Activated T-cell treated with anti-CD3 and anti-CD28 coated beads, Interleukin-2, amount 50 U/mL, for 72 hours (primary cell): ENCODE measurements around the gene ABR. TPM values are rescaled to one million over a fixed set of nuclear protein-coding genes. Genes with fewer than 3 reads are reported as not detected.

Experiments
- ATAC-seq, 2 donors: fragments of 150-1000 bp; cut with Tn5 transposase; replicated peaks in 1 of 2; 2 replicates each; pipeline ENCODE4 v1.10.0; 2021; ENCODE audit warnings: moderate library complexity in 2 of 2, mild to moderate bottlenecking in 1 of 2
- DNase-seq, 2 donors: peaks; one replicate each; pipeline ENCODE4 v3.0.0; 2021 to 2022; ENCODE audit warnings: mixed read lengths in 1 of 2
- H3K27ac Mint-ChIP-seq: one replicate; pipeline ENCODE4 v1.8.0; 2022; ENCODE audit warnings: mild to moderate bottlenecking, moderate library complexity, mixed read lengths
- H3K27me3 Mint-ChIP-seq: one replicate; pipeline ENCODE4 v1.8.0; 2022; ENCODE audit warnings: low read depth, mixed read lengths
- H3K36me3 Mint-ChIP-seq, 2 donors: one replicate each; pipeline ENCODE4 v1.8.0; 2022; ENCODE audit warnings: mixed read lengths in 2 of 2, mild to moderate bottlenecking in 1 of 2; ENCODE audit not compliant: insufficient read depth in 2 of 2
- H3K4me1 Mint-ChIP-seq: one replicate; pipeline ENCODE4 v1.8.0; 2022; ENCODE audit warnings: low read depth, mixed read lengths
- H3K4me3 Mint-ChIP-seq, 2 donors: one replicate each; pipeline ENCODE4 v1.8.0; 2022; ENCODE audit warnings: mild to moderate bottlenecking in 2 of 2, mixed read lengths in 2 of 2, moderate library complexity in 2 of 2
- H3K9me3 Mint-ChIP-seq, 2 donors: one replicate each; pipeline ENCODE4 v1.8.0; 2022; ENCODE audit warnings: mixed read lengths in 2 of 2
- total RNA-seq, 2 donors: library from RNA; stranded (reverse); gene quantifications; one replicate each; pipeline ENCODE4 v1.2.3, GENCODE V29; 2022

Gene ABR
- total RNA-seq, 2 donors from 2014 or later = 65.8 to 70.8 TPM

DNA sequence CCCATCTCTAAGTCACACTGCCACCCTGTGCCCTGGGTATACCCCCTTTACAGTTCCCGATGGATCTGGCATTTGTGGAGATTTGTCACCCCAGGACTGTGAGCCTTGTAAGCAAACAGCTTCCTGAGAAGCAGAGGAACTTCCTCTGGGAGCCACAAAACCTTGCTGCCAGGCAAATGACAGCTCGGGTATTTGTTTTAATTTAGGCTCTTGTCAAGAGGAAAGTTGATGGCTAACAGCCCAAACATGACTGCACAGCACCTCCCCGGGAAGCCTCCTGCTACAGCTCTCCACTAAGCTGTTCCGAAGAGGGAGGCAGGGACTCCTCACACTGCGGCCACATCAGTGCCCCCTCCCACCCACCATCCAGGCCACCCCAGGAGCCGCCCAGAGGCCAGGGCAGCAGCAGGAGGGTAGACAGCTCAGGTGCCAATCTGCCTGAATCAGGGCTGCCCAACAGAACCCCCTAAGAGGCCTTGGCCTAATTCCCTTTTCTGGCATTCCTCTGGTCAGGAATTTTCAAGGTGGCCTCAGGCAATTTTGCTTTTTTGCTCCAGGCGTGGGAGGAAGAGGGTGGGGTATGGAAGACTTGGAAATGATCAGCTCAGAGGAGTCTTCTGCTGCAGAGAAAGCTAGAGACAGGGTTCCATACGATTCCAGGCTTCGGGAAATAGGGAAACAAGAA is 2.6 kb downstream of the ABR start:
- no peak overlapping the region for H3K4me3 Mint-ChIP-seq
- H3K27ac Mint-ChIP-seq = no peak overlapping the region
- DNase-seq = no peak

DNA sequence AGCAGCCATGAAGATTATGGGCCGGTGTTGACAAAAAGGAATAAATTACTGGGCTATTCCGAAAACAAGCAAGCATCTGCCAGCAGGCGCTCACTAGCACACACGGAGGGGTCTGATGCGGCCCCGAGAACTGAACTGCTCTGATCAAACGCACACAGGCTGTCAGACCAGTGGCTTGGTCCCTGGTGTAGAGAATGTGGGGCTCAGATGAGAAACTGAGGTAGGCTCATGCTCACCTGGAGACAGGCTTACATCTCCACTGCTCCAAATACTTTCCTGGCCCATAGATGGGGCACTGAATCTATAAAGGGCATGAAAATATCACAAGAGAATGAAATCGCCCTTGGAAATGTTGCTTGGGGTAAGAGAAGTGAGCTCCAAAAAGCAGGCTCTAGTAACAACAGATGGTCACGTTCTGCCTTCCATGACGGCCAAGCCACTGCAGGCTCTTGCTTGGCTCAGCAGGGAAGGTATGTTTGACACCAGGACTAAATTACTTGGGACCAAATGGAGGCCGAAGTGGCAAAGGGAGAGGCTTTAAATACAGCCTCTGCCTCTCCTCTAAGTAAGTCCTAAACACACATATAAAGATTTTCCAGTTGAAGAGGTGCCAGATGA is 5.4 kb downstream of the ABR start:
- H3K9me3 Mint-ChIP-seq = no peaks in the 10 kb centered on the region
- H3K36me3 Mint-ChIP-seq = no peaks in the 10 kb centered on the region
- no peak for ATAC-seq
- no peaks in the 10 kb centered on the region for H3K4me1 Mint-ChIP-seq
- no peak overlapping the region for H3K27ac Mint-ChIP-seq
- no peak overlapping the region for H3K4me3 Mint-ChIP-seq
- DNase-seq = no peak
- H3K27me3 Mint-ChIP-seq = no peaks in the 10 kb centered on the region

More for the DNA sequence above, 2.6 kb downstream of the ABR start:
- no peaks in the 10 kb centered on the region for H3K9me3 Mint-ChIP-seq
- H3K4me1 Mint-ChIP-seq = no peaks in the 10 kb centered on the region
- no peaks in the 10 kb centered on the region for H3K36me3 Mint-ChIP-seq
- H3K27me3 Mint-ChIP-seq = no peaks in the 10 kb centered on the region
- no peak for ATAC-seq

DNA sequence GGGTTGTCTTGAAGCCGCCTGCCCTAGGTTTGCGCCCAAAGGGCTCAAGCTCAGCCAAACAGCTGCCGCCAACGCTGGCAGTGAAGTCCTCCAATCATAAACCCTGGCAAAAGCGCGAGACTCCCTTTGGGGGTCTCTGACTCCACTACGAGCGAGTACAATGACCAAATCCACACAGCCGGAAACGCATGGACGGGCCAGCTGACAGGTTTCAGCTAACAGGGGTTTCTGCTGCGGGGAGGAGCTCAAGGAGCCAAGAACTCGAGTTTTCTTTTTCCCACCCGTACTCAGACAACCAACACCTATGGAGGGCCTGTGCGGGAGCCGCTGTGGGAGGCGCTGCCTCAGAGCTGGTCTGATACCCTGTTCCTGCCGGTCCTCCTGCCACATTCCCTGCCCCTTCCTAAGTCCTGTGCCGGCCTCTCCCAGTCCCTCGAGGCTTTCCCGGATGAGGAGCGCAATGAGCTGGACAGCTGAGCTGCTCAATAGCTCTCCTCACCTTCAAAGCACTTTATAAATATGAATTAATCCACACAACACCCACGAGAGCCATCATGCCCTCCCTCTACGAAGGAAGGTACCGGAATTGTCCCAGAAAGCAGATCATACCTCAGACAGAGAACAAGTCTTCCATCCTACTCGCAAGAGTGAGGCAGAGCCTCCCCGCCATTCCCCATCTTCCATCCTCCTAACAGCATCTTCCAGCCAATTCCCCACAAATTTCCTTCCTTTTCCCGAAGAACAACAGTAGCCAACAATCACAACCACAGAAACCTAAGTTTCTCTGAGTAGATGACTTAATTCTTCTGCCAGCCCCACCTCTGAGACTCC is 6.1 kb downstream of the ABR start:
- Mint-ChIP-seq H3K36me3 (no peaks in the 10 kb centered on the region), H3K27me3 (no peaks in the 10 kb centered on the region), H3K27ac (no peak overlapping the region), H3K9me3 (no peaks in the 10 kb centered on the region), H3K4me1 (no peaks in the 10 kb centered on the region), H3K4me3 (no peak overlapping the region)
- ATAC-seq = no peak
- DNase-seq = no peak

DNA sequence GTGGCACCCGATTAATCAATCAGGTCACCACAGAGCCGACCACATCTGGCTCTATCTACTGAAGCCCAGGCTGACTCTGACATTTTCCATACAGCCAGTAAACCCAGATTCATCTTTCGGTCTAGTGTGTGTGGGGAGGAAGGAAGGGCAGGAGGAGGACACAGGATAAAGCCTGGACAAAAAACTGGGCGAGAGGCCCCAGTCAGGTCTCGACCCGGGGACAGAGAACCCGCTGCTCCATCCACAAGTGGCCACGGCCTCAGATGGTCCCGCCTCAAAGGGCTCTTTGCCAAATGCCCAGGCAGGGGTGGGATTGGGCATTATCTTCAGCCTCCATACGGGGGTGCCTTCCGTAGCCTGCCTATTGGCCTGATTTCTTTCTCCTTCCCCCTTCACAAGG is 7.8 kb downstream of the ABR start:
- Mint-ChIP-seq H3K4me3 (no peak overlapping the region), H3K27ac (no peak overlapping the region), H3K36me3 (no peaks in the 10 kb centered on the region), H3K4me1 (no peaks in the 10 kb centered on the region), H3K9me3 (no peaks in the 10 kb centered on the region), H3K27me3 (no peaks in the 10 kb centered on the region)
- DNase-seq (no peak), ATAC-seq (no peak)

GRCh38 chr17:1170739-1171138 is 9.0 kb downstream of the ABR start:
- DNase-seq = no peak
- H3K36me3 Mint-ChIP-seq = no peaks in the 10 kb centered on the region
- H3K27me3 Mint-ChIP-seq = no peaks in the 10 kb centered on the region
- H3K4me3 Mint-ChIP-seq = no peak overlapping the region
- no peaks in the 10 kb centered on the region for H3K9me3 Mint-ChIP-seq
- H3K27ac Mint-ChIP-seq = no peak overlapping the region
- no peak for ATAC-seq
- no peaks in the 10 kb centered on the region for H3K4me1 Mint-ChIP-seq

DNA sequence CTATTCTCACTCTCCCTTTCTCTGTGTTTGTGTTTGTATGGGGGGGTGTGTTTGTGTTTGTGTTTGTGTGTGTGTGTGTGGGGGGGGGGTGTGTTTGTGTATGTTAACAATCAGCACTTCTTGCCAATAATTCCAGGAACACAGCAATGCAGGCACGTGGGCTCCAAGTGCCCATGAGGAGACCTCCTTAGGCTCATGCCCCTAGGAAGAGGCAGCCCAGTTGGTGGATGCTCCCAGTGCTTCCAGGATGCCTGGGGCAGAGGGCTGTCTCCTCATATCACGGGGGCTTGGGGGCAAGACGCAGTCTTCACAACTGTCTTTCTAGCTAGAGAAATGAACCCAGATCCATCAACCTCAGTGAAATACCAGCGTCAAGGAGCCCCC is 9.9 kb downstream of the ABR start:
- H3K4me1 Mint-ChIP-seq = no peaks in the 10 kb centered on the region
- no peak overlapping the region for H3K4me3 Mint-ChIP-seq
- no peak for DNase-seq
- no peak for ATAC-seq
- no peaks in the 10 kb centered on the region for H3K36me3 Mint-ChIP-seq
- H3K9me3 Mint-ChIP-seq = no peaks in the 10 kb centered on the region
- no peaks in the 10 kb centered on the region for H3K27me3 Mint-ChIP-seq
- no peak overlapping the region for H3K27ac Mint-ChIP-seq

- DNase-seq = no peak
- Mint-ChIP-seq H3K27me3 (no peaks in the 10 kb centered on the region), H3K4me1 (no peaks in the 10 kb centered on the region), H3K9me3 (no peaks in the 10 kb centered on the region), H3K36me3 (no peaks in the 10 kb centered on the region), H3K4me3 (no peak overlapping the region), H3K27ac (no peak overlapping the region)
- no peak for ATAC-seq
Observed at GRCh38 chr17:1169221-1169928, 10.4 kb downstream of the ABR start.

- DNase-seq = no peak
- Mint-ChIP-seq H3K36me3 (no peaks in the 10 kb centered on the region), H3K4me3 (no peak overlapping the region), H3K9me3 (no peaks in the 10 kb centered on the region), H3K27ac (no peak overlapping the region), H3K27me3 (no peaks in the 10 kb centered on the region), H3K4me1 (no peaks in the 10 kb centered on the region)
- ATAC-seq = no peak
Observed at GRCh38 chr17:1168533-1169220, 11.1 kb downstream of the ABR start.

DNA sequence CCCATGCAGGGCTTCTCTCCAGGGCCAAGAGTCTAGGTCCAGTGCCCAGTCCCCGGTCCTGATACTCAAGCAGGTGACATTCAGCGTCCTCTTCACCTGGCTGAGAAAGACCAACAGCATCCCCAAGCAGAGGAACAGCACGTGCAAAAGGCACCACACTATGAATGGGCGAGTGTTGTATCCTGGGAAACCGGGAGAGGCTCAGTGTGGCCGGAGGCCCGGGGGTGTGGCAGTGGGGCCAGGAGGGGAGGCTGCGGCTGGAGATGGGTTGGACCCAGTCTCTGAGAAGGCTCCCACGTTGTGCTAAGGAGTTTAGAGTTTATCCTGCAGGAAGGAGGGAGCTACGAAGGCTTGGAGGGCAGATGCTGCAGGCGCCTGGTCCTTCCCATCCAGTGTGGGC is 13.5 kb downstream of the ABR start:
- no peak for DNase-seq
- no peaks in the 10 kb centered on the region for H3K9me3 Mint-ChIP-seq
- no peak overlapping the region for H3K27ac Mint-ChIP-seq
- no peak overlapping the region for H3K4me3 Mint-ChIP-seq
- no peaks in the 10 kb centered on the region for H3K27me3 Mint-ChIP-seq
- no peaks in the 10 kb centered on the region for H3K36me3 Mint-ChIP-seq
- no peak for ATAC-seq
- no peaks in the 10 kb centered on the region for H3K4me1 Mint-ChIP-seq

DNA sequence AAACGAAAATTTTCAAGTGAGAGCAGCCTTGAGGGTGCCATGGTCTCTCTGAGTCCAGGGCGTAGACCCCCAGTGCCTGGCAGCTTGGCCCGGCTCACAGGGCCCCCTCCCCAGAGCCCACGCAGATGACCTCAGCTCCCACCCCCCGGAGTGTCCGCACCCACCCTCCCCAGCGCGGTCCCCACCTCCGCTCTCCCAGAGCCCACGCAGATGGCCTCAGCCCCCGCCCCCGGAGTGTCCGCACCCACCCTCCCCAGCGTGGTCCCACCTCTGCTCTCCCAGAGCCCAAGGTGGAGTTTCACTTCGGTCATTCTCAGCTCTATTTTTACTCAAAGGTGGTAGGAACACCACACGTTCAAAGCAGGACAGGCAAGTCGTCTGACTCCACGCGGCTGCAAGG is 13.9 kb downstream of the ABR start:
- ATAC-seq = no peak
- Mint-ChIP-seq H3K27ac (no peak overlapping the region), H3K4me1 (no peaks in the 10 kb centered on the region), H3K27me3 (no peaks in the 10 kb centered on the region), H3K4me3 (no peak overlapping the region), H3K36me3 (no peaks in the 10 kb centered on the region), H3K9me3 (no peaks in the 10 kb centered on the region)
- no peak for DNase-seq

DNA sequence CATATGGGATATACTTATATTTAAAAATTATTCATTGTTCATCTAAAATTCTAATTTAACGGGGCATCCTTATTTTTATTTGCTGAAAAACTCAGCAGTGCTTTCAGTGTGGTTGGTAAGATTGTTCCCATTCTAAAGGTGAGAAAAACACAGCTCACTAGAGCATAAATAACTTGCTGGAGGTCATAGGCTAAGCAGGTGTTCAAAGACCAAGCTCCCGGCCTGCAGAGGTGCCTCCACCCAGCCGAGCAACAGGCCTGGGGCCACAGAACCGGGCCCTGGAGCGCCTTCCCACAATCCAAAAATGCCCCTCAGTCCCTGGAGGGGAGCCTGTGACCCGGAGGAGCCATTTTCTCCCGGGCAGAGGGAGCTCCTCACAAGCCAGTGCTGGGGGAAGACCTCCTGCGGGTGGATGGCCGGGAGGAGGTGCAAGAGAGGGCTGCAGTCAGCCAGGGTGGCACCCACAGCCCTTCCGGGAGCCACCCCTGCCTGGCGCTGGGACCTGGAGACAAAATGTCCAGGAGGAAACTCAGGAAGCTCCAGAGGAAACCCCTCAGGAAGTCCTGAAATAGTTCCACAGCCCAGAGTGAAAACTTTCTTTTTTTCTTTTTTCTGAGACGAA is 14.7 kb downstream of the ABR start:
- Mint-ChIP-seq H3K9me3 (no peaks in the 10 kb centered on the region), H3K36me3 (no peaks in the 10 kb centered on the region), H3K4me1 (no peaks in the 10 kb centered on the region), H3K27ac (no peak overlapping the region), H3K4me3 (no peak overlapping the region), H3K27me3 (no peaks in the 10 kb centered on the region)
- ATAC-seq = no peak
- DNase-seq = no peak

GRCh38 chr17:1162116-1162855 is 17.5 kb downstream of the ABR start:
- no peak overlapping the region for H3K4me3 Mint-ChIP-seq
- no peaks in the 10 kb centered on the region for H3K4me1 Mint-ChIP-seq
- H3K36me3 Mint-ChIP-seq = peaks cover 0 to 1% of the 10 kb centered on the region in 2 donors
- no peak overlapping the region for H3K27ac Mint-ChIP-seq
- no peaks in the 10 kb centered on the region for H3K9me3 Mint-ChIP-seq
- no peak for ATAC-seq
- DNase-seq = no peak
- no peaks in the 10 kb centered on the region for H3K27me3 Mint-ChIP-seq
